IPS-18a (cell line): ENCODE results near the gene ZNF717.
"Not testable (repeated sequence)": the region's sequence is repeated elsewhere in the genome, so short reads cannot be mapped to it uniquely, and the experiment has no call there.

Source experiments
- H3K27ac ChIP-seq: one replicate; pipeline ENCODE4 v1.5.1; 2013; ENCODE audit warnings: low read length
- H3K27me3 ChIP-seq: one replicate; pipeline ENCODE4 v1.6.1; 2013; ENCODE audit warnings: mild to moderate bottlenecking, low read length; ENCODE audit not compliant: control insufficient read depth, insufficient read depth
- H3K36me3 ChIP-seq: one replicate; pipeline ENCODE4 v1.6.1; 2013; ENCODE audit warnings: low read depth, low read length; ENCODE audit not compliant: control insufficient read depth
- H3K4me1 ChIP-seq: one replicate; pipeline ENCODE4 v1.6.1; 2013; ENCODE audit warnings: low read depth, low read length; ENCODE audit not compliant: control insufficient read depth
- H3K4me3 ChIP-seq: one replicate; pipeline ENCODE4 v1.5.1; 2013; ENCODE audit warnings: low read length
- H3K9ac ChIP-seq: one replicate; pipeline ENCODE4 v1.6.1; 2013; ENCODE audit warnings: mild to moderate bottlenecking, low read length, moderate library complexity
- H3K9me3 ChIP-seq: one replicate; pipeline ENCODE4 v1.6.1; 2013; ENCODE audit warnings: low read depth, low read length; ENCODE audit not compliant: control insufficient read depth

ZNF717 gene

GRCh38 chr3:75785081-75785755, at the start of gene ZNF717:
Gene ZNF717 (minus strand): TSS chr3:75785549. CDS start chr3:75783362, 2,187 bp downstream.
- H3K9ac ChIP-seq, H3K4me1 ChIP-seq, H3K9me3 ChIP-seq, H3K36me3 ChIP-seq, H3K27ac ChIP-seq, H3K4me3 ChIP-seq, H3K27me3 ChIP-seq: not testable (repeated sequence)

- not testable (repeated sequence) for H3K4me3 ChIP-seq, H3K27ac ChIP-seq, H3K9ac ChIP-seq, H3K27me3 ChIP-seq, H3K9me3 ChIP-seq, H3K4me1 ChIP-seq, H3K36me3 ChIP-seq
These were observed 45.7 kb upstream of the ZNF717 start for GRCh38 chr3:75831076-75831475.

- not testable (repeated sequence) for H3K27me3 ChIP-seq, H3K4me3 ChIP-seq
These were observed 32.7 kb upstream of the ZNF717 start for GRCh38 chr3:75818019-75818418.

GRCh38 chr3:75816287-75817180, 31.2 kb upstream of the ZNF717 start:
- not testable (repeated sequence) for H3K27ac ChIP-seq, H3K4me3 ChIP-seq, H3K9me3 ChIP-seq, H3K36me3 ChIP-seq, H3K27me3 ChIP-seq, H3K9ac ChIP-seq
- peaks cover 32% of the 10 kb centered on the region for H3K4me1 ChIP-seq

More at GRCh38 chr3:75818019-75818418, 32.7 kb upstream of the ZNF717 start:
- peaks cover 36% of the 10 kb centered on the region for H3K4me1 ChIP-seq
- not testable (repeated sequence) for H3K36me3 ChIP-seq, H3K9ac ChIP-seq, H3K9me3 ChIP-seq, H3K27ac ChIP-seq

GRCh38 chr3:75814797-75815196, 29.4 kb upstream of the ZNF717 start:
- no peaks in the 10 kb centered on the region for H3K27me3 ChIP-seq
- H3K9me3 ChIP-seq, result no peaks in the 10 kb centered on the region
- no peak overlapping the region for H3K4me3 ChIP-seq
- no peak overlapping the region for H3K9ac ChIP-seq
- H3K36me3 ChIP-seq, result no peaks in the 10 kb centered on the region
- peaks cover 32% of the 10 kb centered on the region for H3K4me1 ChIP-seq
- no peak overlapping the region for H3K27ac ChIP-seq

- no peaks in the 10 kb centered on the region for H3K27me3 ChIP-seq
- H3K4me3 ChIP-seq, result no peak overlapping the region
- no peak overlapping the region for H3K9ac ChIP-seq
- H3K27ac ChIP-seq, result no peak overlapping the region
- no peaks in the 10 kb centered on the region for H3K36me3 ChIP-seq
- H3K9me3 ChIP-seq, result peaks cover 11% of the 10 kb centered on the region
- no peaks in the 10 kb centered on the region for H3K4me1 ChIP-seq
These were observed 2.8 kb downstream of the ZNF717 start for GRCh38 chr3:75782506-75782905.

- peaks cover 17% of the 10 kb centered on the region for H3K9me3 ChIP-seq
- H3K27me3 ChIP-seq, result no peaks in the 10 kb centered on the region
- H3K4me3 ChIP-seq, result no peak overlapping the region
- no peak overlapping the region for H3K9ac ChIP-seq
- H3K36me3 ChIP-seq, result no peaks in the 10 kb centered on the region
- H3K27ac ChIP-seq, result no peak overlapping the region
- no peaks in the 10 kb centered on the region for H3K4me1 ChIP-seq
These were observed 4.1 kb downstream of the ZNF717 start for GRCh38 chr3:75781079-75781745.

GRCh38 chr3:75777742-75778141, 7.6 kb downstream of the ZNF717 start:
- peaks cover 17% of the 10 kb centered on the region for H3K9me3 ChIP-seq
- H3K27me3 ChIP-seq, H3K9ac ChIP-seq, H3K4me3 ChIP-seq, H3K36me3 ChIP-seq, H3K27ac ChIP-seq, H3K4me1 ChIP-seq: not testable (repeated sequence)

GRCh38 chr3:75771631-75772030, 13.7 kb downstream of the ZNF717 start:
- H3K4me1 ChIP-seq, H3K27me3 ChIP-seq, H3K4me3 ChIP-seq, H3K9ac ChIP-seq, H3K27ac ChIP-seq, H3K9me3 ChIP-seq, H3K36me3 ChIP-seq: not testable (repeated sequence)

- no peak overlapping the region for H3K4me3 ChIP-seq
- no peak overlapping the region for H3K9ac ChIP-seq
- H3K27me3 ChIP-seq, result no peaks in the 10 kb centered on the region
- no peaks in the 10 kb centered on the region for H3K4me1 ChIP-seq
- H3K36me3 ChIP-seq, result no peaks in the 10 kb centered on the region
- no peak overlapping the region for H3K27ac ChIP-seq
- H3K9me3 ChIP-seq, result peaks cover 2% of the 10 kb centered on the region
These were observed 16.9 kb downstream of the ZNF717 start for GRCh38 chr3:75768303-75769017.

- H3K36me3 ChIP-seq, result no peaks in the 10 kb centered on the region
- H3K27ac ChIP-seq, result no peak overlapping the region
- peaks cover 64% of the 10 kb centered on the region for H3K9me3 ChIP-seq
- H3K9ac ChIP-seq, result no peak overlapping the region
- H3K4me1 ChIP-seq, result no peaks in the 10 kb centered on the region
- H3K4me3 ChIP-seq, result no peak overlapping the region
- H3K27me3 ChIP-seq, result no peaks in the 10 kb centered on the region
These were observed 47.4 kb downstream of the ZNF717 start for GRCh38 chr3:75737831-75738493.
